Liver (tissue), 3 donors: ENCODE data around the gene FBXL2.

Source experiments
- CTCF ChIP-seq: fragments of 150-350 bp; IDR thresholded peaks from 2 replicates; pipeline ENCODE4 v1.5.1; 2017; ENCODE audit warnings: improper control_type of control experiment, low read depth, low read length; ENCODE audit not compliant: missing input control
- FOXA1 ChIP-seq: IDR thresholded peaks from 2 replicates; pipeline ENCODE4 v1.6.1; 2016; ENCODE audit warnings: antibody characterized with exemption
- NR2F2 ChIP-seq: IDR thresholded peaks from 2 replicates; pipeline ENCODE4 v1.6.1; 2016; ENCODE audit warnings: antibody characterized with exemption
- YY1 ChIP-seq: IDR thresholded peaks from 2 replicates; pipeline ENCODE4 v1.6.1; 2016; ENCODE audit warnings: antibody characterized with exemption, mild to moderate bottlenecking
- ZBTB33 ChIP-seq: IDR thresholded peaks from 2 replicates; pipeline ENCODE4 v1.6.1; 2016; ENCODE audit warnings: antibody characterized with exemption
- TF ChIP-seq, protein P1 (sequence below): IDR thresholded peaks from 2 replicates; pipeline ENCODE4 v1.6.1; 2016; ENCODE audit warnings: antibody characterized with exemption, mild to moderate bottlenecking
- TF ChIP-seq, protein P2 (sequence below): IDR thresholded peaks from 2 replicates; pipeline ENCODE4 v1.6.1; 2016; ENCODE audit warnings: antibody characterized with exemption
- donor health status: healthy.
- donor health status: healthy.

- TF ChIP-seq NR2F2 (no peak), CTCF (no peak), FOXA1 (no peak), YY1 (no peak), ZBTB33 (no peak)
- TF ChIP-seq, protein P1, sequence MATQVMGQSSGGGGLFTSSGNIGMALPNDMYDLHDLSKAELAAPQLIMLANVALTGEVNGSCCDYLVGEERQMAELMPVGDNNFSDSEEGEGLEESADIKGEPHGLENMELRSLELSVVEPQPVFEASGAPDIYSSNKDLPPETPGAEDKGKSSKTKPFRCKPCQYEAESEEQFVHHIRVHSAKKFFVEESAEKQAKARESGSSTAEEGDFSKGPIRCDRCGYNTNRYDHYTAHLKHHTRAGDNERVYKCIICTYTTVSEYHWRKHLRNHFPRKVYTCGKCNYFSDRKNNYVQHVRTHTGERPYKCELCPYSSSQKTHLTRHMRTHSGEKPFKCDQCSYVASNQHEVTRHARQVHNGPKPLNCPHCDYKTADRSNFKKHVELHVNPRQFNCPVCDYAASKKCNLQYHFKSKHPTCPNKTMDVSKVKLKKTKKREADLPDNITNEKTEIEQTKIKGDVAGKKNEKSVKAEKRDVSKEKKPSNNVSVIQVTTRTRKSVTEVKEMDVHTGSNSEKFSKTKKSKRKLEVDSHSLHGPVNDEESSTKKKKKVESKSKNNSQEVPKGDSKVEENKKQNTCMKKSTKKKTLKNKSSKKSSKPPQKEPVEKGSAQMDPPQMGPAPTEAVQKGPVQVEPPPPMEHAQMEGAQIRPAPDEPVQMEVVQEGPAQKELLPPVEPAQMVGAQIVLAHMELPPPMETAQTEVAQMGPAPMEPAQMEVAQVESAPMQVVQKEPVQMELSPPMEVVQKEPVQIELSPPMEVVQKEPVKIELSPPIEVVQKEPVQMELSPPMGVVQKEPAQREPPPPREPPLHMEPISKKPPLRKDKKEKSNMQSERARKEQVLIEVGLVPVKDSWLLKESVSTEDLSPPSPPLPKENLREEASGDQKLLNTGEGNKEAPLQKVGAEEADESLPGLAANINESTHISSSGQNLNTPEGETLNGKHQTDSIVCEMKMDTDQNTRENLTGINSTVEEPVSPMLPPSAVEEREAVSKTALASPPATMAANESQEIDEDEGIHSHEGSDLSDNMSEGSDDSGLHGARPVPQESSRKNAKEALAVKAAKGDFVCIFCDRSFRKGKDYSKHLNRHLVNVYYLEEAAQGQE, result no peak
- TF ChIP-seq, protein P2, sequence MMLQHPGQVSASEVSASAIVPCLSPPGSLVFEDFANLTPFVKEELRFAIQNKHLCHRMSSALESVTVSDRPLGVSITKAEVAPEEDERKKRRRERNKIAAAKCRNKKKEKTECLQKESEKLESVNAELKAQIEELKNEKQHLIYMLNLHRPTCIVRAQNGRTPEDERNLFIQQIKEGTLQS, result no peak
Measured at GRCh38 chr3:33377489-33377888, 100.2 kb downstream of the FBXL2 start.
